Measurements from ENCODE around the gene ING5. TPM values are rescaled to one million over a fixed set of nuclear protein-coding genes. Genes with fewer than 3 reads are reported as not detected.
A peak's percentile ranks its signal among the peaks of the same experiment; 100 is the strongest.
"Not testable (repeated sequence)": the region's sequence is repeated elsewhere in the genome, so short reads cannot be mapped to it uniquely, and the experiment has no call there.

Gene ING5
- total RNA-seq, 2 experiments from 2014 or later = 26.4 to 27.4 TPM

GRCh38 chr2:241724975-241725870 lies 23.4 kb downstream of the ING5 start:
- Mint-ChIP-seq H3K4me3 (no peak overlapping the region), H3K9me3 (peaks cover 4% of the 10 kb centered on the region), H3K36me3 (ENCODE audit: low read depth) (peaks cover 41% of the 10 kb centered on the region), H3K27me3 (no peaks in the 10 kb centered on the region), H3K4me1 (peaks cover 6% of the 10 kb centered on the region), H3K27ac (no peak overlapping the region)
- ChIA-PET POLR2A (no interaction called here), CTCF (interaction anchor here (0.7 to 1.1 kb wide), 2 partner anchors 24 to 153 kb away, joined by 3 to 4 read pairs; no protein-coding TSS in a partner anchor)
- no peak for DNase-seq

- H3K36me3 Mint-ChIP-seq (ENCODE audit: low read depth) = peaks cover 32% of the 10 kb centered on the region
- CTCF ChIA-PET = interaction anchor here (1.1 kb wide), 1 partner anchor 152 kb away, joined by 4 read pairs; no protein-coding TSS in a partner anchor
- H3K4me1 Mint-ChIP-seq = peaks cover 18% of the 10 kb centered on the region
- no peak for DNase-seq
- POLR2A ChIA-PET = interaction anchor here (1.0 kb wide), 1 partner anchor 23 kb away, joined by 3 read pairs; no protein-coding TSS in a partner anchor
- no peak overlapping the region for H3K27ac Mint-ChIP-seq
- peaks cover 4% of the 10 kb centered on the region for H3K9me3 Mint-ChIP-seq
- no peak overlapping the region for H3K4me3 Mint-ChIP-seq
- no peaks in the 10 kb centered on the region for H3K27me3 Mint-ChIP-seq
These were observed 24.6 kb downstream of the ING5 start for GRCh38 chr2:241726459-241726858.

DNA sequence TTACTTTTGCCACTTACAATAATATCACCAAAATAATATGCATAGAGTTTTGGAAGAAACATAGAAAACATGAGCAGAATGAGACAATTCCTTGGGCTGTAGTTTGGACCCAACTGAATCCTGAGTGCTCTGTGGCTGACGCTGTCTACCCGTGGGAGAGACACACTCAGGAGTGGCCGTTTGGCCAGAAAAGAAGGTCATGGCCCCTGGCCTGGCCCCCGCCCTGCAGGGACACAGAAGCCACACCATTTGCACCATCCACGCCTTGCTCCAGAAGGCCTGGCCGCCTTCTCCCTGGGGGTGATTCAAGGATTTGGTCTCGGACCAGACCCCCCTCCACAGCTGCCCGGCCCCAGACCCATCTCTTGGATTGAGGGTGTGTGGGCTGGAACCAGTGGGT lies 26.2 kb downstream of the ING5 start:
- DNase-seq = no peak
- H3K36me3 Mint-ChIP-seq (ENCODE audit: low read depth) = peaks cover 18% of the 10 kb centered on the region
- peaks cover 27% of the 10 kb centered on the region for H3K4me1 Mint-ChIP-seq
- POLR2A ChIA-PET = no interaction called here
- no peak overlapping the region for H3K4me3 Mint-ChIP-seq
- CTCF ChIA-PET = no interaction called here
- peaks cover 1% of the 10 kb centered on the region for H3K9me3 Mint-ChIP-seq
- no peak overlapping the region for H3K27ac Mint-ChIP-seq
- H3K27me3 Mint-ChIP-seq = no peaks in the 10 kb centered on the region

DNA sequence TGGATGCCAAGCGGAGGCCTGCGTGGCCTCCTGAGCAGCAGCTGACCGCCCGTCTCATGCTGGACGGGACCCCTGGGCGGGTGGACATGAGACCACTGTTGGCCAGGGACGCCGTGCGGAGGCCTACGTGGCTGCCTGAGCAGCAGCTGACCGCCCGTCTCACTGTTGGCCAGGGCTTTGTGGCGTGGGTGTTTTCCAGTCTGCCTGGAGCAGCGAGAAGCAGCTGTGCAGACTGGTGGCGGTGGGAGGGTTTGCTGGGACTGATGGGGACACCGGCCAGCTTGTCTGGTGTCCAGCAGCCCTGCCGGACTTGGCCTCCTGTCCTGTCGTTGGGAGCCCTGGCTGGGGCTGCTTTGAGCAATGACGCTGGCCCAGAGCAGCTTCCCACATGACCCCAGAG lies 26.8 kb downstream of the ING5 start:
- Mint-ChIP-seq H3K36me3 (ENCODE audit: low read depth) (peaks cover 12% of the 10 kb centered on the region), H3K4me3 (no peak overlapping the region), H3K27ac (no peak overlapping the region), H3K4me1 (peaks cover 29% of the 10 kb centered on the region), H3K27me3 (no peaks in the 10 kb centered on the region), H3K9me3 (no peaks in the 10 kb centered on the region)
- DNase-seq = no peak
- ChIA-PET CTCF (no interaction called here), POLR2A (interaction anchor here (0.9 kb wide), 1 partner anchor 42 kb away, joined by 3 read pairs; the partner anchor contains the start of gene DTYMK)

DNA sequence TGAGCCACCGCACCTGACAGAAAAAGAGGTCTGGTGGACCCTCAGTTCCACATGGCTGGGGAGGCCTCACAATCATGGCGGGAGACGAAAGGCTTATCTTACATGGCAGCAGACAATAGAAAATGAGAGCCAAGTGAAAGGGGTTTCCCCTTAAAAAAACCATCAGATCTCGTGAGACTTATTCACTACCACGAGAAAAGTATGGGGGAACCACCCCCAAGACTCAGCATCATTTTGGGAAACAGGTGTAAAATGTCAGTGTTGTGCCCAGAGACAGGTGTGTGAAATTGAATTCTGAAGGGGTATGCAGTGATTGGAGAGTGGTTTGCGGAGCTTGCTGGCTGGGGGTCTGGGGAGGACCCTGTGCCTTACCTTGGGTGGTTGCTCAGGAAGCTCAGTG lies 28.0 kb downstream of the ING5 start:
- ChIA-PET CTCF (interaction anchor here (1.1 kb wide), 1 partner anchor 24 kb away, joined by 4 read pairs; no protein-coding TSS in a partner anchor), POLR2A (interaction anchor here (1.0 to 2.9 kb wide), 2 partner anchors 28 to 43 kb away, joined by 4 to 9 read pairs; partner anchors contain the start of genes DTYMK and ING5)
- Mint-ChIP-seq H3K27ac (no peak overlapping the region), H3K4me3 (no peak overlapping the region), H3K36me3 (ENCODE audit: low read depth) (peaks cover 4% of the 10 kb centered on the region), H3K9me3 (no peaks in the 10 kb centered on the region), H3K4me1 (peaks cover 34% of the 10 kb centered on the region), H3K27me3 (no peaks in the 10 kb centered on the region)
- no peak for DNase-seq

DNA sequence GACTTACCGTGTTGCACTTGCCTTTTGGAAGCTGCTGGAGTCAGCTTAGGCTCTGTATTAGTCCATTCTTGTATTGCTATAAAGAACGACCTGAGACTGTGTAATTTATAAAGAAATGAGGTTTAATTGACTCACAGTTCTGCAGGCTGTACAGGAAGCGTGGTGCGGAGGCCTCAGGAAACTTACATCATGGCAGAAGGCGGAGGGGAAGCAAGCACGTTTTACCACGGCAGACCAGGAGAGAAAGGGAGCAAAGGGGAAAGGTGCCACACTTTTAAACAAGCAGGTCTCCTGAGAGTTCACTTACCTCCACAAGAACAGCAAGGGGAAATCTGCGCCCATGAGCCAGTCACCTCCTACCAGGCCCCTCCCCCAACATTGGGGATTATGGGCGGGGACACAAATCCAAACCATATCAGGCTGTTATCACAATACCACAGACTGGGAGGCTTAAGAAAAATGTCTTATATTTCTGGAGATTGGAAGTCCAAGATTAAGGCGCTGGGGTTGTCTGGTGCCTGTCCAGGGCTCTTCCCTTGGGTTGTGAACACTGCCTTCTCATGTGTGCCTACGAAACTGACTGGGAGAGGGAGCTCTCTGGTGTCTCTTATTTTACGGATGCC lies 28.9 kb downstream of the ING5 start:
- ChIA-PET CTCF (interaction anchor here (1.1 to 1.9 kb wide), 3 partner anchors 24 to 45 kb away, joined by 3 to 11 read pairs (median 4); partner anchors contain the start of genes DTYMK and ING5), POLR2A (interaction anchor here (1.0 to 2.9 kb wide), 2 partner anchors 29 to 44 kb away, joined by 4 to 9 read pairs; partner anchors contain the start of genes DTYMK and ING5)
- DNase-seq = peak; percentile 25
- Mint-ChIP-seq H3K36me3 (ENCODE audit: low read depth) (peaks cover under 1% of the 10 kb centered on the region), H3K27ac (peak overlapping the region; percentile 5), H3K9me3 (no peaks in the 10 kb centered on the region), H3K4me3 (no peak overlapping the region), H3K27me3 (no peaks in the 10 kb centered on the region), H3K4me1 (peaks cover 39% of the 10 kb centered on the region)

DNA sequence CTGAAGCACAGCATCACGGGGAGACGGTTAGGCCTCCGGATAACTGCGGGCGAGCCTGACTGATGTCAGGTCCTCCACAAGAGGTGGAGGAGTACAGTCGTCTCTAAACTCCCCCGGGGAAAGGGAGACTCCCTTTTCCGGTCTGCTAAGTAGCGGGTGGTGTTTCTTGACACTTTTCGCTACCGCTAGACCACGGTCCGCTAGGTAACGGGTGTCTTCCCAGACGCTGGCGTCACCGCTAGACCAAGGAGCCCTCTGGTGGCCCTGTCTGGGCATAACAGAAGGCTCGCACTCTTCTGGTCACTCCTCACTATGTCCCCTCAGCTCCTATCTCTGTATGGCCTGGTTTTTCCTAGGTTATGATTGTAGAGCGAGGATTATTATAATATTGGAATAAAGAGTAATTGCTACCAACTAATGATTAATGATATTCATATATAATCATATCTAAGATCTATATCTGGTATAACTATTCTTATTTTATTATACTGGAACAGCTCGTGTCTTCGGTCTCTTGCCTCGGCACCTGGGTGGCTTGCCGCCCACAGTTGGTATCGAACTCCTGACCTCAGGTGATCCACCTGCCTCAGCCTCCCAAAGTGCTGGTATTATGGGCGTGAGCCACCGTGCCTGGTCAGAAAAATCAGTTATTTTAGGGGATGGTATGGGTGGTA lies 30.8 kb downstream of the ING5 start:
- not testable (repeated sequence) for H3K4me3 Mint-ChIP-seq

DNA sequence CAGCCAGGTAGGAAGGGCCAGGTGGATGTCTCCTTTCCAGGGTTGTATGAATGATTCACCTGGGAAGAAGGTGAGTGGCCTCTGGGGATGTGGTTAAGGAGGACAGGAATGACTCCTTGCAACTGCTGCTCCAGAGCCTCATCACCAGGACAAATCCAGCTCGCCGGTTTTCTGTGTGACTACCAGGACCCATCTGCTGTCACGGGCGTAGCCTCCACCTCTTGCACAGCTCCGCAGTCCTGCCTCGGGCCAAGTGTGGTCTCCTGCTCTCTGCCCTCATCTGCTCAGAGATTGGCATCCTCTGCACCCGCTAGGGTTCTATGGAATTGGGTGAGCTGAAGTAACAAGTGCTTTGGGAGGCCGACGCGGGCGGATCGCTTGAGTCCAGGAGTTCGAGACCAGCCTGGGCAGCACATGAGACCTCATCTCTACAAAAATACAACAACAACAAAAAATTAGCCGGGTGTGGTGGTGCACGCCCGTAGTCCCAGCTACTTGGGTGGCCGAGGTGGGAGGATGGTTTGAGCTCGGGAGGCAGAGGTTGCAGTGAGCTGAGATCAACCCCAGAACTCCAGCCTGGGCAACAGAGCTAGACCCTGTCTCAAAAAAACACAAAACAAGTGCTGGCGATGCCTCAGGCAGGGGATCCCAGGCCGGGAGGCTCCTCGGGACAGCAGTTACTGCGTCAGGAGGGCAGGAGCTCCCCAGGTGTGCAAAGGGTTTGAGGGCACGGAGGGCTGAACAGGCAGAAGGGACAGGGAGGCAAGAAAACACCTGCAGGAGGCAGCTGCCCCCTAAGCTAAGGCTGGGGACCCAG lies 31.8 kb downstream of the ING5 start:
- H3K9me3 Mint-ChIP-seq = no peaks in the 10 kb centered on the region
- no peaks in the 10 kb centered on the region for H3K27me3 Mint-ChIP-seq
- peak overlapping the region; percentile 58 for H3K4me3 Mint-ChIP-seq
- ChIA-PET POLR2A (interaction anchor here (0.6 to 5.6 kb wide), 12 partner anchors 25 to 696 kb away, joined by 3 to 41 read pairs (median 6); partner anchors contain the start of genes ATG4B, DTYMK, ING5 and THAP4), CTCF (interaction anchor here (0.8 to 2.7 kb wide), 5 partner anchors 27 to 145 kb away, joined by 4 to 27 read pairs (median 14); partner anchors contain the start of genes DTYMK and ING5)
- peaks cover 51% of the 10 kb centered on the region for H3K4me1 Mint-ChIP-seq
- no peak for DNase-seq
- H3K36me3 Mint-ChIP-seq (ENCODE audit: low read depth) = peaks cover 5% of the 10 kb centered on the region
- H3K27ac Mint-ChIP-seq = no peak overlapping the region

More for the DNA sequence above, 30.8 kb downstream of the ING5 start:
- ChIA-PET CTCF (interaction anchor here (1.1 to 2.7 kb wide), 3 partner anchors 11 to 45 kb away, joined by 3 to 27 read pairs (median 14); partner anchors contain the start of genes DTYMK and ING5), POLR2A (interaction anchor here (1.8 to 5.6 kb wide), 3 partner anchors 30 to 45 kb away, joined by 9 to 41 read pairs (median 27); partner anchors contain the start of gene ING5)
- H3K27me3 Mint-ChIP-seq; H3K9me3 Mint-ChIP-seq; H3K36me3 Mint-ChIP-seq (ENCODE audit: low read depth): not testable (repeated sequence)
- peak overlapping the region; percentile 31 for H3K27ac Mint-ChIP-seq
- DNase-seq = peak; percentile 66
- H3K4me1 Mint-ChIP-seq = peaks cover 46% of the 10 kb centered on the region

DNA sequence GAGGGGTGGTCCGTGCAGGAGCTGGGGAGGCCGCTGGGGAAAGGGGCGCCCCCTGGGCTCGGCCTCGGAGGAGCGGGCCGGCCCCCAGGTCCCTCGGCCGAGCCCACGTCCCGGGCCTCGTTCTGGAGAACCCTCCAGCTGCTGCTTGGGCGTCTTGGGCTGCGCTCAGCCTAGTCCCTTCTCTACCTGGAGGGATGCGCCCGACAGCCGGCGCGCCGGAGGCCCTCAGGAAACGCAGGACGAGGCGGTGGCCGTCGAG lies 32.3 kb downstream of the ING5 start:
- H3K4me3 Mint-ChIP-seq = peak overlapping the region; percentile 58
- H3K27me3 Mint-ChIP-seq = peaks cover 1% of the 10 kb centered on the region
- H3K4me1 Mint-ChIP-seq = peaks cover 56% of the 10 kb centered on the region
- H3K36me3 Mint-ChIP-seq (ENCODE audit: low read depth) = peaks cover 7% of the 10 kb centered on the region
- CTCF ChIA-PET = interaction anchor here (0.8 to 2.7 kb wide), 5 partner anchors 28 to 144 kb away, joined by 4 to 27 read pairs (median 14); partner anchors contain the start of genes DTYMK and ING5
- H3K27ac Mint-ChIP-seq = no peak overlapping the region
- POLR2A ChIA-PET = interaction anchor here (0.6 to 5.6 kb wide), 12 partner anchors 25 to 696 kb away, joined by 3 to 41 read pairs (median 6); partner anchors contain the start of genes ATG4B, DTYMK, ING5 and THAP4
- H3K9me3 Mint-ChIP-seq = no peaks in the 10 kb centered on the region
- no peak for DNase-seq

GRCh38 chr2:241734467-241735208 lies 32.8 kb downstream of the ING5 start, which contains the start of gene D2HGDH:
Gene D2HGDH (plus strand): TSS chr2:241734630. CDS start chr2:241735225, 595 bp downstream.
- H3K4me1 Mint-ChIP-seq = peaks cover 61% of the 10 kb centered on the region
- peak; percentile 95 for DNase-seq
- POLR2A ChIA-PET = interaction anchor here (0.6 to 5.6 kb wide), 14 partner anchors 24 to 697 kb away, joined by 3 to 41 read pairs (median 6); partner anchors contain the start of genes ATG4B, DTYMK, HDLBP and ING5
- H3K4me3 Mint-ChIP-seq = peak within 1 kb of the TSS; percentile 80
- CTCF ChIA-PET = interaction anchor here (1.7 to 2.7 kb wide), 4 partner anchors 33 to 144 kb away, joined by 4 to 27 read pairs (median 14); partner anchors contain the start of genes DTYMK and ING5
- no peaks in the 10 kb centered on the region for H3K9me3 Mint-ChIP-seq
- H3K27ac Mint-ChIP-seq = peak within 1 kb of the TSS; percentile 68
- H3K27me3 Mint-ChIP-seq = peaks cover 1% of the 10 kb centered on the region
- peaks cover 7% of the 10 kb centered on the region for H3K36me3 Mint-ChIP-seq (ENCODE audit: low read depth)

GRCh38 chr2:241736111-241736510 lies 34.3 kb downstream of the ING5 start:
- ChIA-PET POLR2A (interaction anchor here (1.6 to 5.6 kb wide), 4 partner anchors 23 to 421 kb away, joined by 6 to 41 read pairs (median 9); partner anchors contain the start of genes HDLBP and ING5), CTCF (no interaction called here)
- no peak for DNase-seq
- Mint-ChIP-seq H3K27ac (peak overlapping the region; percentile 11), H3K27me3 (peaks cover 1% of the 10 kb centered on the region), H3K36me3 (ENCODE audit: low read depth) (peaks cover 7% of the 10 kb centered on the region), H3K4me1 (peaks cover 60% of the 10 kb centered on the region), H3K9me3 (no peaks in the 10 kb centered on the region), H3K4me3 (peak overlapping the region; percentile 80)

Data from activated CD4-positive, alpha-beta memory T cell treated with anti-CD3 and anti-CD28 coated beads, Interleukin-2, amount 10 ng/mL, durations not matched to agents 7 days and 5 days (primary cell).